GM06990 (cell line): ENCODE measurements around the gene DDIT4L.
"Not testable (repeated sequence)": the region's sequence is repeated elsewhere in the genome, so short reads cannot be mapped to it uniquely, and the experiment has no call there.

Source experiments
- DNase-seq: peaks from one replicate; pipeline ENCODE4 v3.0.0-alpha.2; 2011; ENCODE audit not compliant: insufficient read length; ENCODE audit errors: extremely low read depth
- H3K27me3 ChIP-seq: replicated peaks from 2 replicates; pipeline ENCODE4 v1.6.0; 2011; ENCODE audit warnings: low read length; ENCODE audit not compliant: control insufficient read depth, insufficient read depth
- H3K36me3 ChIP-seq: 2 replicates; pipeline ENCODE4 v1.5.1; 2011; ENCODE audit warnings: low read length; ENCODE audit not compliant: control insufficient read depth, insufficient read depth
- H3K4me3 ChIP-seq: replicated peaks from 2 replicates; pipeline ENCODE4 v1.5.1; 2011; ENCODE audit warnings: low read depth, mild to moderate bottlenecking, control low read depth, low read length
- CTCF ChIP-seq: IDR thresholded peaks from 2 replicates; pipeline ENCODE4 v1.5.1; 2011; ENCODE audit warnings: low read length, control low read depth, mild to moderate bottlenecking, inconsistent platforms; ENCODE audit not compliant: insufficient read depth, poor library complexity, severe bottlenecking

Gene DDIT4L

GRCh38 chr4:100208459-100208858 is 18.2 kb upstream of the DDIT4L start:
- no peak for DNase-seq
- H3K36me3 ChIP-seq: no peaks in the 10 kb centered on the region
- no peak overlapping the region for H3K4me3 ChIP-seq
- no peak for TF ChIP-seq CTCF
- no peaks in the 10 kb centered on the region for H3K27me3 ChIP-seq

- no peak overlapping the region for H3K4me3 ChIP-seq
- H3K36me3 ChIP-seq: no peaks in the 10 kb centered on the region
- DNase-seq: no peak
- TF ChIP-seq CTCF: no peak
- no peaks in the 10 kb centered on the region for H3K27me3 ChIP-seq
These were observed 16.6 kb upstream of the DDIT4L start for GRCh38 chr4:100206850-100207249.

- H3K4me3 ChIP-seq: no peak overlapping the region
- H3K27me3 ChIP-seq: no peaks in the 10 kb centered on the region
- H3K36me3 ChIP-seq: no peaks in the 10 kb centered on the region
- no peak for DNase-seq
- no peak for TF ChIP-seq CTCF
These were observed 7.8 kb upstream of the DDIT4L start for GRCh38 chr4:100198061-100198460.

- H3K27me3 ChIP-seq, H3K4me3 ChIP-seq, DNase-seq: not testable (repeated sequence)
These were observed 6.3 kb upstream of the DDIT4L start for GRCh38 chr4:100196388-100197071.

GRCh38 chr4:100190643-100191600 is 654 bp upstream of the DDIT4L start:
- H3K4me3 ChIP-seq: no peak overlapping the region

More at GRCh38 chr4:100196388-100197071, 6.3 kb upstream of the DDIT4L start:
- not testable (repeated sequence) for H3K36me3 ChIP-seq

More at GRCh38 chr4:100190643-100191600, 654 bp upstream of the DDIT4L start:
- Histone ChIP-seq H3K36me3 (no peaks in the 10 kb centered on the region), H3K27me3 (peaks cover 2% of the 10 kb centered on the region; the same call in 1 of the 2 replicates)
- no peak for DNase-seq
- TF ChIP-seq CTCF: no peak
